PC-3 (cell line): ENCODE results near the gene RNF121.

ENCODE experiments used
- CTCF ChIP-seq: fragments of 300-600 bp; sonication (generic); conservative IDR thresholded peaks from 2 replicates; pipeline ENCODE4 v1.5.1; 2017; ENCODE audit warnings: antibody characterized with exemption, low read depth, mild to moderate bottlenecking, low read length
- EZH2 ChIP-seq: fragments of 300-600 bp; sonication (generic); IDR thresholded peaks from one replicate; pipeline ENCODE4 v1.6.1; 2017; ENCODE audit warnings: antibody characterized with exemption, mild to moderate bottlenecking, low read length; ENCODE audit not compliant: unreplicated experiment

GRCh38 chr11:71934213-71934612 lies 5.4 kb downstream of the RNF121 start:
- TF ChIP-seq EZH2 (no peak), CTCF (no peak)
